Gastroesophageal sphincter (tissue), 4 donors: ENCODE results near the gene HTR3B. TPM values are rescaled to one million over a fixed set of nuclear protein-coding genes. Genes with fewer than 3 reads are reported as not detected.

Source experiments
- ATAC-seq: fragments of 150-250 bp; one replicate; pipeline ENCODE4 v1.9.1; 2016; ENCODE audit warnings: mild to moderate bottlenecking, moderate library complexity
- H3K27ac ChIP-seq, 4 donors: fragments of 200-600 bp; sonication (generic) in 3 of 4; 1 replicate in 3 of 4; 2 replicates in 1 of 4; pipeline ENCODE4 v1.5.1; 2016 to 2019
- H3K27me3 ChIP-seq: fragments of 200-600 bp; sonication (generic); one replicate; pipeline ENCODE4 v1.5.1; 2019
- H3K36me3 ChIP-seq, 2 donors: fragments of 200-600 bp; sonication (generic); one replicate each; pipeline ENCODE4 v1.5.1; 2019; ENCODE audit warnings: control low read depth in 1 of 2
- H3K4me1 ChIP-seq, 3 donors: fragments of 200-600 bp; sonication (generic); 1 replicate in 2 of 3; 2 replicates in 1 of 3; pipeline ENCODE4 v1.5.1; 2016 to 2019; ENCODE audit warnings: control low read depth in 2 of 3
- H3K4me3 ChIP-seq, 2 donors: fragments of 200-600 bp; sonication (generic); one replicate each; pipeline ENCODE4 v1.5.1; 2019; ENCODE audit warnings: mild to moderate bottlenecking in 1 of 2, moderate library complexity in 1 of 2
- H3K9me3 ChIP-seq, 3 donors: fragments of 200-600 bp; sonication (generic); one replicate each; pipeline ENCODE4 v1.5.1; 2017 to 2019; ENCODE audit warnings: control low read depth in 2 of 3
- CTCF ChIP-seq, 4 experiments: fragments of 200-600 bp in 2 of 4; fragments of 450-650 bp in 2 of 4; sonication (generic) in 1 of 4; IDR thresholded peaks; one replicate each; pipeline ENCODE4 v1.5.1; 2017 to 2019; ENCODE audit warnings: antibody characterized with exemption in 4 of 4, mild to moderate bottlenecking in 2 of 4, moderate library complexity in 2 of 4
- EP300 ChIP-seq: sonication (generic); formaldehyde crosslinking; IDR thresholded peaks from one replicate; pipeline ENCODE4 v1.6.1; 2017; ENCODE audit warnings: antibody characterized with exemption, mild to moderate bottlenecking
- POLR2A ChIP-seq, 2 donors: fragments of 450-650 bp; IDR thresholded peaks; one replicate each; pipeline ENCODE4 v1.6.1; 2017; ENCODE audit warnings: antibody characterized with exemption in 2 of 2, mild to moderate bottlenecking in 2 of 2, moderate library complexity in 1 of 2
- POLR2AphosphoS5 ChIP-seq: sonication (generic); formaldehyde crosslinking; IDR thresholded peaks from one replicate; pipeline ENCODE4 v1.6.1; 2017; ENCODE audit warnings: antibody characterized with exemption
- WGBS, 2 donors: methylation state at CpG; one replicate each; pipeline ENCODE4 v1.1.5; 2018; ENCODE audit warnings: low coverage in 1 of 2; 5-methylcytosine and 5-hydroxymethylcytosine counted together
- total RNA-seq, 4 donors: library from RNA; depleted of rRNA; stranded (reverse); fragments of >200 nt; gene quantifications; one replicate each; pipeline ENCODE4 v1.1.0, GENCODE V29; 2016

Gene HTR3B
- total RNA-seq, 4 donors from 2014 or later: not detected

- H3K4me3 ChIP-seq: no peak overlapping the region
- TF ChIP-seq CTCF (IDR thresholded peaks at IDR 0.05) (no peak), POLR2AphosphoS5 (no peak), EP300 (no peak), POLR2A (IDR thresholded peaks at IDR 0.05) (no peak)
- H3K9me3 ChIP-seq: no peaks in the 10 kb centered on the region
- ATAC-seq: no peak
- H3K4me1 ChIP-seq: peaks cover 0 to 6% (median 0%) of the 10 kb centered on the region in 3 donors
- H3K27ac ChIP-seq: no peak overlapping the region
- 75 to 96% methylated on average over 4 to 6 of the region's 15 CpGs for WGBS, 2 donors
- H3K36me3 ChIP-seq: no peaks in the 10 kb centered on the region
- peaks cover 33% of the 10 kb centered on the region for H3K27me3 ChIP-seq
Observed at GRCh38 chr11:113971506-113972195, 67.1 kb downstream of the HTR3B start.

- WGBS, 2 donors: 15 to 43% methylated on average over 1 to 6 of the region's 12 CpGs
Observed at GRCh38 chr11:113974741-113975470, 70.3 kb downstream of the HTR3B start, which contains the start of gene HTR3A. Gene HTR3A (plus strand): TSS chr11:113975108. CDS start chr11:113975326, 218 bp downstream.

GRCh38 chr11:113977071-113977490, 72.5 kb downstream of the HTR3B start:
- Histone ChIP-seq H3K36me3 (no peaks in the 10 kb centered on the region), H3K27ac (no peak overlapping the region), H3K9me3 (no peaks in the 10 kb centered on the region), H3K4me3 (no peak overlapping the region), H3K4me1 (peaks cover 0 to 6% (median 0%) of the 10 kb centered on the region in 3 donors), H3K27me3 (peaks cover 59% of the 10 kb centered on the region)
- WGBS, 2 donors: 64 to 83% methylated on average over 3 of the region's 4 CpGs
- no peak for ATAC-seq
- no peak for TF ChIP-seq POLR2AphosphoS5
- TF ChIP-seq POLR2A (IDR thresholded peaks at IDR 0.05): no peak
- TF ChIP-seq EP300: no peak
- no peak for TF ChIP-seq CTCF (IDR thresholded peaks at IDR 0.05)

More at GRCh38 chr11:113974741-113975470, 70.3 kb downstream of the HTR3B start, which contains the start of gene HTR3A:
- Histone ChIP-seq H3K27ac (no peak within 1 kb of the TSS), H3K9me3 (no peaks in the 10 kb centered on the region), H3K27me3 (peaks cover 59% of the 10 kb centered on the region), H3K4me1 (peaks cover 0 to 6% (median 0%) of the 10 kb centered on the region in 3 donors), H3K4me3 (no peak within 1 kb of the TSS), H3K36me3 (no peaks in the 10 kb centered on the region)
- TF ChIP-seq EP300 (no peak), POLR2A (IDR thresholded peaks at IDR 0.05) (no peak), CTCF (IDR thresholded peaks at IDR 0.05) (no peak), POLR2AphosphoS5 (no peak)
- peak; percentile 50 for ATAC-seq

- TF ChIP-seq EP300 (no peak), POLR2AphosphoS5 (no peak), CTCF (IDR thresholded peaks at IDR 0.05) (no peak), POLR2A (IDR thresholded peaks at IDR 0.05) (no peak)
- Histone ChIP-seq H3K36me3 (no peaks in the 10 kb centered on the region), H3K9me3 (no peaks in the 10 kb centered on the region), H3K27me3 (peaks cover 56% of the 10 kb centered on the region), H3K4me3 (no peak overlapping the region), H3K4me1 (peaks cover 0 to 6% (median 0%) of the 10 kb centered on the region in 3 donors), H3K27ac (no peak overlapping the region)
- no peak for ATAC-seq
- WGBS, 2 donors: 83% methylated on average over 1 of the region's 11 CpGs; no CpG with 5 or more reads in 1 of the 2 donors
Observed at GRCh38 chr11:113977701-113978100, 73.1 kb downstream of the HTR3B start.
